WTC11 (cell line): ENCODE data around the gene ZNF598. TPM values are rescaled to one million over a fixed set of nuclear protein-coding genes. Genes with fewer than 3 reads are reported as not detected.
A peak's percentile ranks its signal among the peaks of the same experiment; 100 is the strongest.

Experiments used
- ATAC-seq: fragments of 200-7000 bp; cut with Tn5 transposase; 2 replicates; pipeline ENCODE4 v1.10.0; 2021; ENCODE audit warnings: mild to moderate bottlenecking, moderate library complexity
- CTCF ChIA-PET: fragments of 300-600 bp; sonication (Branson Sonifier 250); formaldehyde crosslinking; loops from one replicate; lab custom pipeline; 2021; ENCODE audit warnings: antibody characterized with exemption; lab: Charles Lee
- POLR2A ChIA-PET: fragments of 350-600 bp; sonication (Branson Sonifier 250); formaldehyde crosslinking; loops from one replicate; lab custom pipeline; 2021; ENCODE audit warnings: antibody characterized with exemption; lab: Charles Lee
- DNase-seq: peaks from one replicate; pipeline ENCODE4 v3.0.0; 2021; ENCODE audit warnings: low spot score
- H3K27ac Mint-ChIP-seq: 2 replicates; pipeline ENCODE4 v1.8.0; 2021; ENCODE audit warnings: mixed read lengths
- H3K27me3 Mint-ChIP-seq: 2 replicates; pipeline ENCODE4 v1.8.0; 2021; ENCODE audit warnings: low read depth, mild to moderate bottlenecking, moderate library complexity, mixed read lengths
- H3K36me3 Mint-ChIP-seq: 2 replicates; pipeline ENCODE4 v1.8.0; 2021; ENCODE audit warnings: mixed read lengths
- H3K4me1 Mint-ChIP-seq: 2 replicates; pipeline ENCODE4 v1.8.0; 2022; ENCODE audit warnings: mixed read lengths
- H3K4me3 Mint-ChIP-seq: 2 replicates; pipeline ENCODE4 v1.8.0; 2021; ENCODE audit warnings: mild to moderate bottlenecking, moderate library complexity, mixed read lengths
- H3K9me3 Mint-ChIP-seq: 2 replicates; pipeline ENCODE4 v1.8.0; 2021; ENCODE audit warnings: mixed read lengths
- ATF1 ChIP-seq: sonication (generic); formaldehyde crosslinking; IDR thresholded peaks from 2 replicates; pipeline ENCODE4 v1.8.1; 2023; ENCODE audit warnings: mild to moderate bottlenecking, moderate library complexity, missing genetic modification reagents
- ATF2 ChIP-seq: sonication (generic); formaldehyde crosslinking; IDR thresholded peaks from 2 replicates; pipeline ENCODE4 v1.8.1; 2022; ENCODE audit warnings: low read depth, missing genetic modification reagents, borderline replicate concordance
- CBFB ChIP-seq: sonication (generic); formaldehyde crosslinking; IDR thresholded peaks from 2 replicates; pipeline ENCODE4 v1.8.1; 2022; ENCODE audit warnings: mild to moderate bottlenecking, low read depth, missing genetic modification reagents
- CDX4 ChIP-seq: fragments of 250-450 bp; sonication (Bioruptor Pico); IDR thresholded peaks from 2 replicates; pipeline ENCODE4 v1.9.0; 2021; ENCODE audit warnings: moderate library complexity, mild to moderate bottlenecking, inconsistent platforms, borderline replicate concordance
- CREB1 ChIP-seq: sonication (generic); formaldehyde crosslinking; IDR thresholded peaks from 2 replicates; pipeline ENCODE4 v1.8.0; 2023; ENCODE audit warnings: mild to moderate bottlenecking, missing genetic modification reagents
- FOXJ3 ChIP-seq: sonication (generic); formaldehyde crosslinking; IDR thresholded peaks from 2 replicates; pipeline ENCODE4 v1.9.0; 2021; ENCODE audit warnings: missing genetic modification reagents, mild to moderate bottlenecking, borderline replicate concordance
- FOXK1 ChIP-seq: sonication (generic); formaldehyde crosslinking; IDR thresholded peaks from 2 replicates; pipeline ENCODE4 v1.8.0; 2022; ENCODE audit warnings: mild to moderate bottlenecking, moderate library complexity, missing genetic modification reagents
- GABPB1 ChIP-seq: sonication (generic); formaldehyde crosslinking; IDR thresholded peaks from 2 replicates; pipeline ENCODE4 v1.8.1; 2023; ENCODE audit warnings: mild to moderate bottlenecking, missing genetic modification reagents
- GTF2I ChIP-seq: fragments of 250-450 bp; sonication (Bioruptor Pico); conservative IDR thresholded peaks from 2 replicates; pipeline ENCODE4 v1.4.0; 2021; ENCODE audit warnings: mild to moderate bottlenecking
- HMGXB4 ChIP-seq: sonication (generic); formaldehyde crosslinking; IDR thresholded peaks from 2 replicates; pipeline ENCODE4 v1.8.1; 2023; ENCODE audit warnings: mild to moderate bottlenecking, moderate library complexity, missing genetic modification reagents
- JUN ChIP-seq: sonication (generic); formaldehyde crosslinking; IDR thresholded peaks from 2 replicates; pipeline ENCODE4 v1.8.0; 2023; ENCODE audit warnings: mild to moderate bottlenecking, missing genetic modification reagents
- NFATC4 ChIP-seq: fragments of 250-450 bp; sonication (Bioruptor Pico); IDR thresholded peaks from 2 replicates; pipeline ENCODE4 v1.9.0; 2021; ENCODE audit warnings: mild to moderate bottlenecking
- NFE2L1 ChIP-seq: sonication (generic); formaldehyde crosslinking; IDR thresholded peaks from 2 replicates; pipeline ENCODE4 v1.8.1; 2023; ENCODE audit warnings: missing genetic modification reagents
- NR3C1 ChIP-seq: sonication (generic); formaldehyde crosslinking; conservative IDR thresholded peaks from 2 replicates; pipeline ENCODE4 v1.8.1; 2023; ENCODE audit warnings: low read depth, mild to moderate bottlenecking, missing genetic modification reagents
- PREB ChIP-seq: sonication (generic); formaldehyde crosslinking; IDR thresholded peaks from 2 replicates; pipeline ENCODE4 v1.8.1; 2022; ENCODE audit warnings: mild to moderate bottlenecking, missing genetic modification reagents, moderate library complexity, borderline replicate concordance
- SMAD3 ChIP-seq: sonication (generic); formaldehyde crosslinking; IDR thresholded peaks from 2 replicates; pipeline ENCODE4 v1.8.0; 2022; ENCODE audit warnings: missing genetic modification reagents, mild to moderate bottlenecking, borderline replicate concordance
- SMAD4 ChIP-seq: sonication (generic); formaldehyde crosslinking; IDR thresholded peaks from 2 replicates; pipeline ENCODE4 v1.8.0; 2022; ENCODE audit warnings: mild to moderate bottlenecking, missing genetic modification reagents
- SOX15 ChIP-seq: fragments of 250-450 bp; sonication (Bioruptor Pico); IDR thresholded peaks from 2 replicates; pipeline ENCODE4 v1.9.0; 2021; ENCODE audit warnings: mild to moderate bottlenecking
- TP53 ChIP-seq: sonication (generic); formaldehyde crosslinking; IDR thresholded peaks from 2 replicates; pipeline ENCODE4 v1.8.1; 2023; ENCODE audit warnings: mild to moderate bottlenecking, missing genetic modification reagents
- USF2 ChIP-seq: sonication (generic); formaldehyde crosslinking; IDR thresholded peaks from 2 replicates; pipeline ENCODE4 v1.8.1; 2023; ENCODE audit warnings: mild to moderate bottlenecking, missing genetic modification reagents, moderate library complexity
- ZMAT4 ChIP-seq: fragments of 250-450 bp; sonication (Bioruptor Pico); IDR thresholded peaks from 2 replicates; pipeline ENCODE4 v1.9.0; 2021; ENCODE audit warnings: mild to moderate bottlenecking
- ZNF138 ChIP-seq: sonication (generic); formaldehyde crosslinking; conservative IDR thresholded peaks from 2 replicates; pipeline ENCODE4 v1.8.1; 2022; ENCODE audit warnings: mild to moderate bottlenecking, moderate library complexity, missing genetic modification reagents
- ZNF263 ChIP-seq: sonication (generic); formaldehyde crosslinking; IDR thresholded peaks from 2 replicates; pipeline ENCODE4 v1.8.1; 2022; ENCODE audit warnings: low read depth, mild to moderate bottlenecking, moderate library complexity, missing genetic modification reagents
- ZNF317 ChIP-seq: sonication (generic); formaldehyde crosslinking; IDR thresholded peaks from 2 replicates; pipeline ENCODE4 v1.8.1; 2023; ENCODE audit warnings: low read depth, mild to moderate bottlenecking, moderate library complexity, missing genetic modification reagents, borderline replicate concordance
- ZNF416 ChIP-seq: fragments of 250-450 bp; sonication (Bioruptor Pico); IDR thresholded peaks from 2 replicates; pipeline ENCODE4 v1.9.0; 2021; ENCODE audit warnings: mild to moderate bottlenecking, inconsistent platforms
- ZNF423 ChIP-seq: fragments of 250-450 bp; sonication (Bioruptor Pico); IDR thresholded peaks from 2 replicates; pipeline ENCODE4 v2.1.2; 2022; ENCODE audit warnings: mild to moderate bottlenecking, moderate library complexity
- ZSCAN18 ChIP-seq: fragments of 250-450 bp; sonication (Bioruptor Pico); IDR thresholded peaks from 2 replicates; pipeline ENCODE4 v2.1.2; 2022; ENCODE audit warnings: mild to moderate bottlenecking, moderate library complexity
- total RNA-seq: library from RNA; stranded (reverse); gene quantifications from 3 replicates; pipeline ENCODE4 v1.2.3, GENCODE V29; 2021

Gene ZNF598
- total RNA-seq, 1 experiment from 2014 or later = 66.4 TPM

- TF ChIP-seq CDX4 (no peak), SMAD4 (CRISPR knock-in tag) (peak; percentile 82; the same call in 1 of the 2 replicates), NR3C1 (CRISPR knock-in tag) (no peak), USF2 (CRISPR knock-in tag) (no peak), ZMAT4 (no peak), SMAD3 (CRISPR knock-in tag) (peak; percentile 92), ZNF138 (CRISPR knock-in tag) (no peak), NFE2L1 (CRISPR knock-in tag) (peak; percentile 87; the same call in 1 of the 2 replicates), ZNF423 (no peak), FOXJ3 (CRISPR knock-in tag) (0 out of 2 replicates have a peak, but pooled peaks have one; percentile 75), ZNF263 (CRISPR knock-in tag) (peak; percentile 51; the same call in 1 of the 2 replicates), GABPB1 (CRISPR knock-in tag) (no peak), HMGXB4 (CRISPR knock-in tag) (0 out of 2 replicates have a peak, but pooled peaks have one; percentile 8), SOX15 (no peak), ATF1 (peak; percentile 76; the same call in 1 of the 2 replicates), JUN (CRISPR knock-in tag) (peak; percentile 95)
Observed at GRCh38 chr16:1991948-1992703, 17.5 kb downstream of the ZNF598 start (continued).

GRCh38 chr16:1991588-1991947 is 18.1 kb downstream of the ZNF598 start:
- Mint-ChIP-seq H3K36me3 (peaks cover under 1% of the 10 kb centered on the region; the same call in 1 of the 2 replicates), H3K27me3 (peaks cover 24% of the 10 kb centered on the region), H3K27ac (peak overlapping the region; percentile 48; the same call in 1 of the 2 replicates), H3K4me3 (peak overlapping the region; percentile 76), H3K4me1 (peaks cover 17% of the 10 kb centered on the region), H3K9me3 (no peaks in the 10 kb centered on the region)
- DNase-seq (no peak), ATAC-seq (no peak)
- ChIA-PET POLR2A (interaction anchor here (0.7 to 1.7 kb wide), 6 partner anchors 13 to 164 kb away, joined by 3 to 13 read pairs (median 4); partner anchors contain the start of genes MSRB1, RPS2, TBL3 and TRAF7), CTCF (interaction anchor here (0.5 to 6.4 kb wide), 14 partner anchors 10 to 1208 kb away, joined by 3 to 59 read pairs (median 5); partner anchors contain the start of genes NTHL1 and TSC2)
- TF ChIP-seq USF2 (CRISPR knock-in tag) (no peak), ZNF416 (CRISPR knock-in tag) (no peak), ZNF317 (CRISPR knock-in tag) (no peak), ZSCAN18 (CRISPR knock-in tag) (no peak), NFATC4 (no peak), FOXK1 (no peak), PREB (CRISPR knock-in tag) (no peak), TP53 (CRISPR knock-in tag) (no peak), CREB1 (no peak), ATF2 (CRISPR knock-in tag) (no peak), CBFB (no peak), ZNF263 (CRISPR knock-in tag) (no peak), GTF2I (CRISPR knock-in tag) (no peak)
